Measurements from ENCODE around the gene HSPB8. TPM values are rescaled to one million over a fixed set of nuclear protein-coding genes. Genes with fewer than 3 reads are reported as not detected.

Gene HSPB8
- total and polyA plus RNA-seq, 2 of the 8 experiments (the other 6 are each of a cell fraction or from before 2014, with no cell fraction given) = 11.7 to 28.2 TPM

- TF ChIP-seq KDM4A (IDR thresholded peaks at IDR 0.05; ENCODE audit: low read depth, low read length, severe bottlenecking) (no peak), CBX8 (IDR thresholded peaks at IDR 0.05; ENCODE audit: borderline replicate concordance, low read depth, low read length) (no peak), ATF3 (IDR thresholded peaks at IDR 0.05; ENCODE audit: insufficient read depth, low read depth, low read length) (no peak), NRF1 (IDR thresholded peaks at IDR 0.05; ENCODE audit: low read depth, low read length) (no peak)
Measured at GRCh38 chr12:119129827-119130434, 48.8 kb upstream of the HSPB8 start (continued).

Data from H1 (cell line).